ENCODE measurements around the gene USH2A. TPM values are rescaled to one million over a fixed set of nuclear protein-coding genes. Genes with fewer than 3 reads are reported as not detected.

Gene USH2A
- total and polyA plus RNA-seq, 5 donors from 2014 or later: not detected

DNA sequence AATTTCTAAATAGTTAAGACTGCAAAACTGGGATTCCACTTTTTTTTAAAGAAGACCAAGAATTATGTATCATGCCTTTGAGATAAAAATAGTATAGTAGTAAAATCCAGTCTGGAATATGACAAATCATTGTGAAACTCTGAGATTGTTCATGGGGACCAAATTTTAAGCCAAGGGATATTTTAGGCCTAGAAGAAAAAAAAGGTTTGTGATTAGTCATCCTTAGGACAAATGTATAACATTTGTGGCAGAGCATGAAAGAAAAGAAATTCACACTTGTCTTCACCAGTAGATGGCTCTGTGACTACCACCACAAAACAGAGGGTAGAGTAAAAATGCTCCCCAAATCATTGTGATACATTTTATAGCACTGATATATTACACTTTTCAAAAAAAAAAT lies 630.1 kb downstream of the USH2A start:
- DNase-seq (no peak), ATAC-seq (ENCODE audit: low read depth in 2 of 2) (no peak)
- H3K27ac ChIP-seq (ENCODE audit: insufficient read depth, low read length, poor library complexity, severe bottlenecking): no peak overlapping the region
- H3K36me3 ChIP-seq (ENCODE audit: control insufficient read depth, insufficient read depth, low read length): no peaks in the 10 kb centered on the region
- H3K27me3 ChIP-seq (ENCODE audit: control insufficient read depth, insufficient read depth, low read length): no peaks in the 10 kb centered on the region
- H3K9me3 ChIP-seq (ENCODE audit: control insufficient read depth in 2 of 2, low read length in 2 of 2): no peaks in the 10 kb centered on the region
- no peak overlapping the region for H3K27ac Mint-ChIP-seq
- no peak overlapping the region for H3K4me3 Mint-ChIP-seq
- H3K27me3 Mint-ChIP-seq: no peaks in the 10 kb centered on the region
- H3K4me3 ChIP-seq (ENCODE audit: low read depth, low read length): no peak overlapping the region
- H3K9me3 Mint-ChIP-seq: peaks cover 0 to 10% (median 3%) of the 10 kb centered on the region in 7 donors
- H3K4me1 ChIP-seq (ENCODE audit: control insufficient read depth, insufficient read depth, low read length, poor library complexity, severe bottlenecking): no peaks in the 10 kb centered on the region
- H3K36me3 Mint-ChIP-seq: no peaks in the 10 kb centered on the region
- no peaks in the 10 kb centered on the region for H3K4me1 Mint-ChIP-seq

DNA sequence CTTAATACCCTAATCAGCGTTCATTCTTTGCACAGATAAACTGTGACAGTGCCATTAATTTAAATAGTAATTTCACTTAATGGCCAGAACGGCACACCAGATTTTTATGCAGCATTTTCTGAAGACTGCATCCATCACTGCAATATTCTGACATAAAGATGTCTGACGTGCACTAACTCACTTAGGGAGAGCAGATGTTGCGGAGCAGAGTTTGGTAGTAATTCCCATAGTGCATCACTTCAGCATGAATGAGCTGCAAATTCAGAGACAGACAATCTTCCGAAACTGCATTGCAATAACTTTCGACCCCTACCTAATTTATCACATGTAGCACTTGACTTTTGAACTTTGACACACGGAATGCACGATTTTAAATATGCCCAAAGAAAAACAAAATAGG lies 630.8 kb downstream of the USH2A start:
- no peaks in the 10 kb centered on the region for H3K4me1 Mint-ChIP-seq
- Histone ChIP-seq H3K4me3 (ENCODE audit: low read depth, low read length) (no peak overlapping the region), H3K27ac (ENCODE audit: insufficient read depth, low read length, poor library complexity, severe bottlenecking) (no peak overlapping the region), H3K4me1 (ENCODE audit: control insufficient read depth, insufficient read depth, low read length, poor library complexity, severe bottlenecking) (no peaks in the 10 kb centered on the region), H3K9me3 (ENCODE audit: control insufficient read depth in 2 of 2, low read length in 2 of 2) (no peaks in the 10 kb centered on the region), H3K27me3 (ENCODE audit: control insufficient read depth, insufficient read depth, low read length) (no peaks in the 10 kb centered on the region), H3K36me3 (ENCODE audit: control insufficient read depth, insufficient read depth, low read length) (no peaks in the 10 kb centered on the region)
- ATAC-seq (ENCODE audit: low read depth in 2 of 2) (no peak), DNase-seq (no peak)
- no peaks in the 10 kb centered on the region for H3K27me3 Mint-ChIP-seq
- peaks cover 0 to 10% (median 1%) of the 10 kb centered on the region in 7 donors for H3K9me3 Mint-ChIP-seq
- no peak overlapping the region for H3K4me3 Mint-ChIP-seq
- H3K36me3 Mint-ChIP-seq: no peaks in the 10 kb centered on the region
- no peak overlapping the region for H3K27ac Mint-ChIP-seq

DNA sequence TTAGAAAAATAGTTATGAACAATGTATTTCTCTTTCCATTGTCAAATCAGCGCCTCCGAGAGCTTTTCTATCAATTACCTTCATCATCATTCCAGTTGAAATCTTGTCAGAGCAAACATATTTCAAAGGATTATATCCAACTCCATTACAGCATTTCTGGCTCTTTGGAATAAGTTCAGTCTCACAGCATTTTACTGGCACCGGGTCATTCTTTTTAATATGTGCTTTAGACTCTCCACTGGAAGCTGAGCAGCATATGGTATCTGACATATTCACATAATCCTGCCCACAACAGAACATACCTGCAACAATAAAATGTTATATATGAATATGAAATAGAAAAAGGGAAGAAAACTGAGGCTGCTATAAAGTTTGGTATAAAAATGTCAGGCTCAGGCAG lies 633.3 kb downstream of the USH2A start:
- no peaks in the 10 kb centered on the region for H3K4me1 Mint-ChIP-seq
- H3K36me3 Mint-ChIP-seq: no peaks in the 10 kb centered on the region
- H3K27ac ChIP-seq (ENCODE audit: insufficient read depth, low read length, poor library complexity, severe bottlenecking): no peak overlapping the region
- H3K4me3 ChIP-seq (ENCODE audit: low read depth, low read length): no peak overlapping the region
- H3K9me3 Mint-ChIP-seq: peaks cover 0 to 10% (median 4%) of the 10 kb centered on the region in 7 donors
- no peaks in the 10 kb centered on the region for H3K36me3 ChIP-seq (ENCODE audit: control insufficient read depth, insufficient read depth, low read length)
- H3K27ac Mint-ChIP-seq: no peak overlapping the region
- no peaks in the 10 kb centered on the region for H3K4me1 ChIP-seq (ENCODE audit: control insufficient read depth, insufficient read depth, low read length, poor library complexity, severe bottlenecking)
- H3K9me3 ChIP-seq (ENCODE audit: control insufficient read depth in 2 of 2, low read length in 2 of 2): no peaks in the 10 kb centered on the region
- H3K4me3 Mint-ChIP-seq: no peak overlapping the region
- DNase-seq (no peak), ATAC-seq (ENCODE audit: low read depth in 2 of 2) (no peak)
- H3K27me3 ChIP-seq (ENCODE audit: control insufficient read depth, insufficient read depth, low read length): no peaks in the 10 kb centered on the region
- H3K27me3 Mint-ChIP-seq: no peaks in the 10 kb centered on the region

GRCh38 chr1:215786997-215787396 lies 636.3 kb downstream of the USH2A start:
- Histone ChIP-seq H3K4me1 (ENCODE audit: control insufficient read depth, insufficient read depth, low read length, poor library complexity, severe bottlenecking) (no peaks in the 10 kb centered on the region), H3K4me3 (ENCODE audit: low read depth, low read length) (no peak overlapping the region), H3K36me3 (ENCODE audit: control insufficient read depth, insufficient read depth, low read length) (no peaks in the 10 kb centered on the region), H3K9me3 (ENCODE audit: control insufficient read depth in 2 of 2, low read length in 2 of 2) (no peaks in the 10 kb centered on the region), H3K27ac (ENCODE audit: insufficient read depth, low read length, poor library complexity, severe bottlenecking) (no peak overlapping the region), H3K27me3 (ENCODE audit: control insufficient read depth, insufficient read depth, low read length) (no peaks in the 10 kb centered on the region)
- Mint-ChIP-seq H3K4me3 (no peak overlapping the region), H3K9me3 (peaks cover 0 to 6% (median 2%) of the 10 kb centered on the region in 7 donors), H3K4me1 (no peaks in the 10 kb centered on the region), H3K27ac (no peak overlapping the region), H3K36me3 (no peaks in the 10 kb centered on the region), H3K27me3 (no peaks in the 10 kb centered on the region)
- DNase-seq: no peak
- ATAC-seq (ENCODE audit: low read depth in 2 of 2): no peak

DNA sequence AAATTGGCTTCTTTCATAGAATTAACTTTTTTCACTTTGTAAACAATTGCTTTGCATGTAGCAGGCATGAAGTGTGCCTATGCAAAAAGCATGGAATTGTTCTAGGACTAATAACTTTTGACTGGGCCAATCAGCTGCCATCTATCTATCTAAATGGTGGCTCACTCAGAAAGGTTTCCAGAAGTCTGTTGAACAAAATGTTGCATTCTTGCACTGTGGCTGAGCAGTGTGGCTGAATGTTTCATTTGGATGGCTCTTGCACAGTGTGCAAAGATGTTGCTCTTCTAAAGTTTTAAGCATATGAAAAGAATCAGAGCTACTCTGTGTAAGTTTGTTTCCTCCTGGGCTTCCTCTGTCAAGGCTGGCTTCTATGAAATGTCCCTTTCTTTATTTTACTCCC lies 642.6 kb downstream of the USH2A start:
- Mint-ChIP-seq H3K36me3 (no peaks in the 10 kb centered on the region), H3K27ac (no peak overlapping the region), H3K27me3 (no peaks in the 10 kb centered on the region), H3K4me3 (no peak overlapping the region), H3K4me1 (no peaks in the 10 kb centered on the region), H3K9me3 (peaks cover 0 to 13% (median 5%) of the 10 kb centered on the region in 7 donors)
- Histone ChIP-seq H3K27ac (ENCODE audit: insufficient read depth, low read length, poor library complexity, severe bottlenecking) (no peak overlapping the region), H3K4me3 (ENCODE audit: low read depth, low read length) (no peak overlapping the region), H3K9me3 (ENCODE audit: control insufficient read depth in 2 of 2, low read length in 2 of 2) (no peaks in the 10 kb centered on the region), H3K27me3 (ENCODE audit: control insufficient read depth, insufficient read depth, low read length) (no peaks in the 10 kb centered on the region), H3K4me1 (ENCODE audit: control insufficient read depth, insufficient read depth, low read length, poor library complexity, severe bottlenecking) (no peaks in the 10 kb centered on the region), H3K36me3 (ENCODE audit: control insufficient read depth, insufficient read depth, low read length) (no peaks in the 10 kb centered on the region)
- DNase-seq (no peak), ATAC-seq (ENCODE audit: low read depth in 2 of 2) (no peak)

DNA sequence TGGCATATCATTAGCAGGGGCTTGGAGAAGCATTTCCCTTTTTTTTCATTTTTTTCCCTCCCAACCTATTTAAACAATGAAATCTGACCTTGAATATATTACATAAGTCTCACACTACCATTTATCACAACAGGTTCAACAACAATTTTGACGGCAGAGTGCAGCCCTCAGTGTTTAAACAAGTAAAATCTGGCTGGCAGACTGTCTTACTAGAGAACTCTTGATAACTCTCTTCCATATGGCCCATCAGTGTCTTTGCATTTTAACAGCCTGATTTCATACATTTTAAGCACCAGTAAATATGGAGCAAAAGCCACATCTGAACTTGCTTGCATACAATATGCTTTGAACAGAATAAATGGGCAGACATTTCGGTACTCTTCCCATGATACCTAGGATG lies 643.1 kb downstream of the USH2A start:
- Mint-ChIP-seq H3K4me3 (no peak overlapping the region), H3K27me3 (no peaks in the 10 kb centered on the region), H3K36me3 (no peaks in the 10 kb centered on the region), H3K9me3 (peaks cover 0 to 12% (median 5%) of the 10 kb centered on the region in 7 donors), H3K4me1 (no peaks in the 10 kb centered on the region), H3K27ac (no peak overlapping the region)
- H3K36me3 ChIP-seq (ENCODE audit: control insufficient read depth, insufficient read depth, low read length): no peaks in the 10 kb centered on the region
- ATAC-seq (ENCODE audit: low read depth in 2 of 2) (no peak), DNase-seq (no peak)
- no peaks in the 10 kb centered on the region for H3K27me3 ChIP-seq (ENCODE audit: control insufficient read depth, insufficient read depth, low read length)
- no peaks in the 10 kb centered on the region for H3K4me1 ChIP-seq (ENCODE audit: control insufficient read depth, insufficient read depth, low read length, poor library complexity, severe bottlenecking)
- H3K27ac ChIP-seq (ENCODE audit: insufficient read depth, low read length, poor library complexity, severe bottlenecking): no peak overlapping the region
- H3K4me3 ChIP-seq (ENCODE audit: low read depth, low read length): no peak overlapping the region
- H3K9me3 ChIP-seq (ENCODE audit: control insufficient read depth in 2 of 2, low read length in 2 of 2): no peaks in the 10 kb centered on the region

DNA sequence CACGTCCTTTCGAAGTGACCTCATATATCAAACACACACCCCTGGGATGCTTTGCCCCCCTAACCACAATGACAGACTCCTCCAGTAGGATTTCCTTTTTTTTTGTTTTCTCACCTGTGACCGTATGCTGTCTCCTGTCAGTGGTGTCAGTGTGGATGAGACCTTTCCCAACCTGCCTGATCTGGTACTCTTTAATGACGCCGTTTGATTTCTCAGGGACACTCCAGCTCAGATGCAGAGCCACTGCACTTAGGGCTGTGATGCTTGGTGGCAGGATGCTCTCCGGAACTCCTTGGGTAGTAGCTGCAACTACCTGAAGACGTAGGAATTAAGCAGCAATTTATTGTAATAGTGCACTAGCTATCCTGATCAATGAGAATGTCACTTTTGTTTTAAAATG lies 643.5 kb downstream of the USH2A start:
- no peaks in the 10 kb centered on the region for H3K36me3 ChIP-seq (ENCODE audit: control insufficient read depth, insufficient read depth, low read length)
- H3K4me1 ChIP-seq (ENCODE audit: control insufficient read depth, insufficient read depth, low read length, poor library complexity, severe bottlenecking): no peaks in the 10 kb centered on the region
- H3K27ac ChIP-seq (ENCODE audit: insufficient read depth, low read length, poor library complexity, severe bottlenecking): no peak overlapping the region
- no peak overlapping the region for H3K4me3 ChIP-seq (ENCODE audit: low read depth, low read length)
- H3K4me3 Mint-ChIP-seq: no peak overlapping the region
- H3K27me3 ChIP-seq (ENCODE audit: control insufficient read depth, insufficient read depth, low read length): no peaks in the 10 kb centered on the region
- DNase-seq (no peak), ATAC-seq (ENCODE audit: low read depth in 2 of 2) (no peak)
- no peak overlapping the region for H3K27ac Mint-ChIP-seq
- peaks cover 0 to 12% (median 5%) of the 10 kb centered on the region in 7 donors for H3K9me3 Mint-ChIP-seq
- H3K27me3 Mint-ChIP-seq: no peaks in the 10 kb centered on the region
- H3K9me3 ChIP-seq (ENCODE audit: control insufficient read depth in 2 of 2, low read length in 2 of 2): no peaks in the 10 kb centered on the region
- H3K4me1 Mint-ChIP-seq: no peaks in the 10 kb centered on the region
- H3K36me3 Mint-ChIP-seq: no peaks in the 10 kb centered on the region

- Mint-ChIP-seq H3K27ac (no peak overlapping the region), H3K9me3 (peaks cover 0 to 15% (median 5%) of the 10 kb centered on the region in 7 donors), H3K36me3 (no peaks in the 10 kb centered on the region), H3K4me3 (no peak overlapping the region), H3K27me3 (no peaks in the 10 kb centered on the region), H3K4me1 (no peaks in the 10 kb centered on the region)
- H3K27me3 ChIP-seq (ENCODE audit: control insufficient read depth, insufficient read depth, low read length): no peaks in the 10 kb centered on the region
- H3K4me1 ChIP-seq (ENCODE audit: control insufficient read depth, insufficient read depth, low read length, poor library complexity, severe bottlenecking): no peaks in the 10 kb centered on the region
- H3K27ac ChIP-seq (ENCODE audit: insufficient read depth, low read length, poor library complexity, severe bottlenecking): no peak overlapping the region
- H3K4me3 ChIP-seq (ENCODE audit: low read depth, low read length): no peak overlapping the region
- no peak for DNase-seq
- ATAC-seq (ENCODE audit: low read depth in 2 of 2): no peak
- H3K36me3 ChIP-seq (ENCODE audit: control insufficient read depth, insufficient read depth, low read length): no peaks in the 10 kb centered on the region
- H3K9me3 ChIP-seq (ENCODE audit: control insufficient read depth in 2 of 2, low read length in 2 of 2): no peaks in the 10 kb centered on the region
Observed at GRCh38 chr1:215777370-215777925, 645.8 kb downstream of the USH2A start.

Measured in CD4-positive, CD25-positive, alpha-beta regulatory T cell (primary cell).